GM19035 (cell line): ENCODE data around the gene MAPKBP1.

Experiments
- ATAC-seq: cut with Tn5 transposase; IDR thresholded peaks from one replicate; pipeline ENCODE4 v1.9.1; 2021; ENCODE audit not compliant: unreplicated experiment

MAPKBP1 gene

GRCh38 chr15:41806291-41807181 is 32.3 kb downstream of the MAPKBP1 start:
- ATAC-seq, result no peak

- ATAC-seq, result no peak
Measured at GRCh38 chr15:41809121-41809520, 34.8 kb downstream of the MAPKBP1 start.

- ATAC-seq, result no peak
Measured at GRCh38 chr15:41809526-41810220, 35.4 kb downstream of the MAPKBP1 start.

- no peak for ATAC-seq
Measured at GRCh38 chr15:41810651-41811431, 36.6 kb downstream of the MAPKBP1 start.

- ATAC-seq, result no peak
Measured at GRCh38 chr15:41811432-41812195, 37.3 kb downstream of the MAPKBP1 start.

GRCh38 chr15:41812820-41813375 is 38.6 kb downstream of the MAPKBP1 start:
- ATAC-seq, result no peak

- no peak for ATAC-seq
Measured at GRCh38 chr15:41813426-41813825, 39.1 kb downstream of the MAPKBP1 start.

- no peak for ATAC-seq
Measured at GRCh38 chr15:41814534-41814933, 40.2 kb downstream of the MAPKBP1 start.

GRCh38 chr15:41816788-41817187 is 42.5 kb downstream of the MAPKBP1 start:
- no peak for ATAC-seq

GRCh38 chr15:41817327-41817726 is 43.0 kb downstream of the MAPKBP1 start:
- no peak for ATAC-seq

GRCh38 chr15:41817781-41818180 is 43.5 kb downstream of the MAPKBP1 start:
- ATAC-seq, result no peak

GRCh38 chr15:41819455-41820050 is 45.3 kb downstream of the MAPKBP1 start:
- ATAC-seq, result no peak

- no peak for ATAC-seq
Measured at GRCh38 chr15:41820791-41821423, 46.6 kb downstream of the MAPKBP1 start.

- ATAC-seq, result no peak
Measured at GRCh38 chr15:41821831-41822230, 47.5 kb downstream of the MAPKBP1 start.

- no peak for ATAC-seq
Measured at GRCh38 chr15:41822471-41822870, 48.2 kb downstream of the MAPKBP1 start.

- ATAC-seq, result no peak
Measured at GRCh38 chr15:41822957-41823356, 48.7 kb downstream of the MAPKBP1 start.

- ATAC-seq, result no peak
Measured at GRCh38 chr15:41823502-41823901, 49.2 kb downstream of the MAPKBP1 start.

- no peak for ATAC-seq
Measured at GRCh38 chr15:41824062-41824745, 49.9 kb downstream of the MAPKBP1 start.

GRCh38 chr15:41825145-41825544 is 50.9 kb downstream of the MAPKBP1 start:
- no peak for ATAC-seq
